NCI-H2029 (cell line): ENCODE data around the gene KLHL36.
"Not testable (repeated sequence)": the region's sequence is repeated elsewhere in the genome, so short reads cannot be mapped to it uniquely, and the experiment has no call there.

Source experiments
- DNase-seq: peaks from one replicate; lab custom pipeline; 2025; lab: John Stamatoyannopoulos, UW

Gene KLHL36

GRCh38 chr16:84673203-84673535 lies 24.9 kb downstream of the KLHL36 start:
- no peak for DNase-seq

- DNase-seq, result no peak
These were observed 25.2 kb downstream of the KLHL36 start for GRCh38 chr16:84673561-84673960.

GRCh38 chr16:84675423-84675822 lies 27.1 kb downstream of the KLHL36 start:
- no peak for DNase-seq

GRCh38 chr16:84675884-84676283 lies 27.6 kb downstream of the KLHL36 start:
- no peak for DNase-seq

- no peak for DNase-seq
These were observed 28.9 kb downstream of the KLHL36 start for GRCh38 chr16:84677017-84677803.

GRCh38 chr16:84677849-84678248 lies 29.5 kb downstream of the KLHL36 start:
- DNase-seq, result no peak

GRCh38 chr16:84678541-84678940 lies 30.2 kb downstream of the KLHL36 start:
- DNase-seq, result no peak

GRCh38 chr16:84680165-84680842 lies 32.0 kb downstream of the KLHL36 start:
- DNase-seq, result no peak

GRCh38 chr16:84680843-84681629 lies 32.7 kb downstream of the KLHL36 start:
- no peak for DNase-seq

- no peak for DNase-seq
These were observed 35.6 kb downstream of the KLHL36 start for GRCh38 chr16:84683691-84684591.

GRCh38 chr16:84684592-84684965 lies 36.3 kb downstream of the KLHL36 start:
- no peak for DNase-seq

- no peak for DNase-seq
These were observed 36.9 kb downstream of the KLHL36 start for GRCh38 chr16:84685210-84685609.

- DNase-seq, result no peak
These were observed 38.5 kb downstream of the KLHL36 start for GRCh38 chr16:84686707-84687298.

- DNase-seq, result no peak
These were observed 39.4 kb downstream of the KLHL36 start for GRCh38 chr16:84687715-84688114.

GRCh38 chr16:84688163-84688562 lies 39.9 kb downstream of the KLHL36 start:
- not testable (repeated sequence) for DNase-seq

GRCh38 chr16:84689111-84689510 lies 40.8 kb downstream of the KLHL36 start:
- no peak for DNase-seq

GRCh38 chr16:84690088-84690819 lies 41.9 kb downstream of the KLHL36 start:
- DNase-seq, result no peak

- no peak for DNase-seq
These were observed 44.3 kb downstream of the KLHL36 start for GRCh38 chr16:84692451-84693214.

- DNase-seq, result not testable (repeated sequence)
These were observed 45.6 kb downstream of the KLHL36 start for GRCh38 chr16:84693869-84694268.

GRCh38 chr16:84694980-84695379 lies 46.7 kb downstream of the KLHL36 start:
- no peak for DNase-seq
